Neural crest cell (in vitro differentiated cells): ENCODE results near the gene PCSK4. TPM values are rescaled to one million over a fixed set of nuclear protein-coding genes. Genes with fewer than 3 reads are reported as not detected.

Source experiments
- DNase-seq: peaks from one replicate; pipeline ENCODE4 v3.0.0; 2021; ENCODE audit warnings: low read depth, mixed read lengths, low spot score
- H3K27ac Mint-ChIP-seq: one replicate; pipeline ENCODE4 v1.8.0; 2021; ENCODE audit warnings: mild to moderate bottlenecking, mixed read lengths; ENCODE audit not compliant: unreplicated experiment
- H3K27me3 Mint-ChIP-seq: 2 replicates; pipeline ENCODE4 v1.8.0; 2021; ENCODE audit warnings: low read depth, mild to moderate bottlenecking, mixed read lengths
- H3K36me3 Mint-ChIP-seq: 2 replicates; pipeline ENCODE4 v1.8.0; 2021; ENCODE audit warnings: low read depth, mild to moderate bottlenecking, mixed read lengths
- H3K4me1 Mint-ChIP-seq: 2 replicates; pipeline ENCODE4 v1.8.0; 2021; ENCODE audit warnings: mixed read lengths
- H3K4me3 Mint-ChIP-seq: one replicate; pipeline ENCODE4 v1.8.0; 2021; ENCODE audit warnings: mild to moderate bottlenecking, mixed read lengths
- H3K9me3 Mint-ChIP-seq: 2 replicates; pipeline ENCODE4 v1.8.0; 2021; ENCODE audit warnings: mixed read lengths
- CTCF ChIP-seq: fragments of 200-600 bp; sonication (generic); conservative IDR thresholded peaks from 2 replicates; pipeline ENCODE4 v1.5.0; 2021; ENCODE audit warnings: antibody characterized with exemption, mild to moderate bottlenecking
- total RNA-seq: library from RNA; stranded (reverse); gene quantifications from 2 replicates; pipeline ENCODE4 v1.2.1, GENCODE V29; 2021

PCSK4 gene
- total RNA-seq, 1 donor from 2014 or later = 11.7 TPM

- no peak for TF ChIP-seq CTCF
- Mint-ChIP-seq H3K27me3 (peaks cover 17% of the 10 kb centered on the region), H3K36me3 (peaks cover 3% of the 10 kb centered on the region), H3K27ac (no peak overlapping the region), H3K4me1 (no peaks in the 10 kb centered on the region), H3K9me3 (no peaks in the 10 kb centered on the region), H3K4me3 (peak overlapping the region; percentile 16)
- no peak for DNase-seq
Observed at GRCh38 chr19:1459479-1459878, 30.7 kb downstream of the PCSK4 start.

- Mint-ChIP-seq H3K27me3 (peaks cover 16% of the 10 kb centered on the region), H3K9me3 (no peaks in the 10 kb centered on the region), H3K36me3 (peaks cover 3% of the 10 kb centered on the region), H3K4me1 (peaks cover 6% of the 10 kb centered on the region), H3K27ac (no peak overlapping the region), H3K4me3 (peak overlapping the region; percentile 2)
- no peak for DNase-seq
- TF ChIP-seq CTCF = no peak
Observed at GRCh38 chr19:1457892-1458291, 32.3 kb downstream of the PCSK4 start.

- Mint-ChIP-seq H3K27me3 (peaks cover 20% of the 10 kb centered on the region), H3K9me3 (no peaks in the 10 kb centered on the region), H3K36me3 (peaks cover 3% of the 10 kb centered on the region), H3K4me1 (peaks cover 6% of the 10 kb centered on the region), H3K27ac (no peak overlapping the region), H3K4me3 (no peak overlapping the region)
- TF ChIP-seq CTCF = no peak
- no peak for DNase-seq
Observed at GRCh38 chr19:1457031-1457739, 33.0 kb downstream of the PCSK4 start.

GRCh38 chr19:1456121-1456900, 33.8 kb downstream of the PCSK4 start:
- H3K9me3 Mint-ChIP-seq = no peaks in the 10 kb centered on the region
- H3K4me1 Mint-ChIP-seq = peaks cover 11% of the 10 kb centered on the region
- no peak overlapping the region for H3K27ac Mint-ChIP-seq
- no peak for DNase-seq
- H3K4me3 Mint-ChIP-seq = no peak overlapping the region
- H3K36me3 Mint-ChIP-seq = peaks cover 3% of the 10 kb centered on the region
- peaks cover 28% of the 10 kb centered on the region for H3K27me3 Mint-ChIP-seq
- TF ChIP-seq CTCF = no peak

GRCh38 chr19:1455336-1456120, 34.6 kb downstream of the PCSK4 start:
- no peak for TF ChIP-seq CTCF
- H3K4me1 Mint-ChIP-seq = peaks cover 18% of the 10 kb centered on the region
- DNase-seq = no peak
- no peaks in the 10 kb centered on the region for H3K9me3 Mint-ChIP-seq
- H3K36me3 Mint-ChIP-seq = peaks cover 3% of the 10 kb centered on the region
- peak overlapping the region; percentile 71 for H3K4me3 Mint-ChIP-seq
- no peak overlapping the region for H3K27ac Mint-ChIP-seq
- H3K27me3 Mint-ChIP-seq = peaks cover 36% of the 10 kb centered on the region
